Nephron (organoid): ENCODE results near the gene KRT76.

Experiments used
- H3K27ac Mint-ChIP-seq, 3 experiments: 2 replicates each; pipeline ENCODE4 v1.8.0; 2020; ENCODE audit warnings: mixed read lengths in 3 of 3, mild to moderate bottlenecking in 2 of 3, moderate library complexity in 1 of 3
- H3K27me3 Mint-ChIP-seq: 2 replicates; pipeline ENCODE4 v1.8.0; 2021; ENCODE audit warnings: low read depth, mild to moderate bottlenecking, moderate library complexity, mixed read lengths
- H3K36me3 Mint-ChIP-seq: 2 replicates; pipeline ENCODE4 v1.8.0; 2020; ENCODE audit warnings: low read depth, mixed read lengths
- H3K4me1 Mint-ChIP-seq: 2 replicates; pipeline ENCODE4 v1.8.0; 2020; ENCODE audit warnings: mixed read lengths
- H3K4me3 Mint-ChIP-seq, 3 experiments: 2 replicates each; pipeline ENCODE4 v1.8.0; 2020; ENCODE audit warnings: mild to moderate bottlenecking in 3 of 3, mixed read lengths in 3 of 3, moderate library complexity in 2 of 3
- H3K9me3 Mint-ChIP-seq: 2 replicates; pipeline ENCODE4 v1.8.0; 2020; ENCODE audit warnings: mixed read lengths
- TF ChIP-seq, protein P1 (sequence below), 3 experiments: fragments of 200-600 bp; sonication (generic); IDR thresholded peaks; one replicate each; pipeline ENCODE4 v1.5.0; 2021; ENCODE audit warnings: antibody characterized with exemption in 3 of 3; ENCODE audit not compliant: unreplicated experiment in 3 of 3

Gene KRT76

DNA sequence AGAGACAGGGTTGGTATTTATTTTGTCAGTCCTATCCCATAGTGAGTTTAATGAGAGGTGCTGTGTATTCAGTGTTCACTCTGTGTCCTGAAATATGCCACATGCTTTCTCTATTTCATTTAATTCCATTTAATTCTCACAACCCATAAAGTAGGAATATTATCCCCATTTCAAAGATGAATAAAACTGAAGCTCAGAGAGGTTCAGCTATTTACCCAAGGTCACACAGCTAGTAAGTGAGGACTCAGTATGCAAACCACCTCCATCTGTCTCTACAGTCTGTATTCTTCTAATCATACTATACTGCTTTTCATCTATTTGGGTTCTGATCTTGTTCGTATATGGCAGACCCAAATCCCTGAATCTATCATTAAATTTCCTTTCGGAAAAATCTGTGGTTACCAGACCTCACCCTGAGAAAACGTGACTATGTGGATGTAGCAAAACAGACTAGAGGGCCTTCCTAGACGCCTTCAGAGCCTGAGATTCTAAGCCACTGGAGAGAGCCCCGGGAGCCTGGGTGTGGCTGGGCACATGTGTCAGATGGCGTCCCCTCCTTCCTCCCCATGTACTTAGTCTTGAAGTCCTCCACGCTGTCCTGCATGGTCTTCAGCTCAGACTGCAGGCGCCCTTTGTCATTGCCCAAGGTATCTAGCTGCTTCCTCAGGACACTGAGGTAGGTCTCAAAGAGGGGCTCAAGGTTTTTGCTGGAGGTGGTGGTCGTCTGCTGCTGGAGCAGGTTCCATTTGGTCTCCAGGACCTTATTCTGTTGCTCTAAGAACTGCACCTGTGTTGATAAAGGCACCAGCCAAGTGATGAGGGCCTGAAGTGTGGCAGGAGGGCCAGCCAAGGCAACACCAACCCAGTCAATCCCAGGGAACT lies 34.3 kb upstream of the KRT76 start:
- Mint-ChIP-seq H3K27me3 (peaks cover 23% of the 10 kb centered on the region), H3K36me3 (no peaks in the 10 kb centered on the region), H3K9me3 (no peaks in the 10 kb centered on the region), H3K27ac (no peak overlapping the region), H3K4me1 (peaks cover 5% of the 10 kb centered on the region), H3K4me3 (no peak overlapping the region)
- TF ChIP-seq, protein P1, sequence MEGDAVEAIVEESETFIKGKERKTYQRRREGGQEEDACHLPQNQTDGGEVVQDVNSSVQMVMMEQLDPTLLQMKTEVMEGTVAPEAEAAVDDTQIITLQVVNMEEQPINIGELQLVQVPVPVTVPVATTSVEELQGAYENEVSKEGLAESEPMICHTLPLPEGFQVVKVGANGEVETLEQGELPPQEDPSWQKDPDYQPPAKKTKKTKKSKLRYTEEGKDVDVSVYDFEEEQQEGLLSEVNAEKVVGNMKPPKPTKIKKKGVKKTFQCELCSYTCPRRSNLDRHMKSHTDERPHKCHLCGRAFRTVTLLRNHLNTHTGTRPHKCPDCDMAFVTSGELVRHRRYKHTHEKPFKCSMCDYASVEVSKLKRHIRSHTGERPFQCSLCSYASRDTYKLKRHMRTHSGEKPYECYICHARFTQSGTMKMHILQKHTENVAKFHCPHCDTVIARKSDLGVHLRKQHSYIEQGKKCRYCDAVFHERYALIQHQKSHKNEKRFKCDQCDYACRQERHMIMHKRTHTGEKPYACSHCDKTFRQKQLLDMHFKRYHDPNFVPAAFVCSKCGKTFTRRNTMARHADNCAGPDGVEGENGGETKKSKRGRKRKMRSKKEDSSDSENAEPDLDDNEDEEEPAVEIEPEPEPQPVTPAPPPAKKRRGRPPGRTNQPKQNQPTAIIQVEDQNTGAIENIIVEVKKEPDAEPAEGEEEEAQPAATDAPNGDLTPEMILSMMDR (IDR thresholded peaks at IDR 0.05; ENCODE audit: unreplicated experiment in 3 of 3), result no peak

DNA sequence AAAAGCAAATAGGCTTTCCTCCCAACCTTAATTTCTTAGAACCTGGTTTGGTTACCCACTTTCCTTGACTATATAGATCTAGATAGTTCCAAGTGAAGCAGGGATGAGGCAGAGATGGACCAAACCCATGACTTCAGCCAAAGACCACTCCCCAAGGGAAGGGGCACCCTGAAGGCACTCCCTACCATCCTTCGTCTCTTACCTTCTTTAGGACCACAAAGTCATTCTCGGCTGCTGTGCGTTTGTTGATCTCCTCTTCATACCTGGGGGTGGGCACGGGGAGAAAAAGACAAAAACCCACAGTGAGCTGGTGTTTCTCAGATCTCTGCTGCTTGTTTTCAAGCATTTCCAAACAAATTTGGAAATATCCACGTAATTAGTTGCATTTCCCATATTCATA lies 33.4 kb upstream of the KRT76 start:
- H3K4me1 Mint-ChIP-seq, result peaks cover 9% of the 10 kb centered on the region
- no peaks in the 10 kb centered on the region for H3K36me3 Mint-ChIP-seq
- peaks cover 26% of the 10 kb centered on the region for H3K27me3 Mint-ChIP-seq
- TF ChIP-seq, protein P1 (IDR thresholded peaks at IDR 0.05; ENCODE audit: unreplicated experiment in 3 of 3), result no peak
- H3K27ac Mint-ChIP-seq, result no peak overlapping the region
- no peaks in the 10 kb centered on the region for H3K9me3 Mint-ChIP-seq
- no peak overlapping the region for H3K4me3 Mint-ChIP-seq

DNA sequence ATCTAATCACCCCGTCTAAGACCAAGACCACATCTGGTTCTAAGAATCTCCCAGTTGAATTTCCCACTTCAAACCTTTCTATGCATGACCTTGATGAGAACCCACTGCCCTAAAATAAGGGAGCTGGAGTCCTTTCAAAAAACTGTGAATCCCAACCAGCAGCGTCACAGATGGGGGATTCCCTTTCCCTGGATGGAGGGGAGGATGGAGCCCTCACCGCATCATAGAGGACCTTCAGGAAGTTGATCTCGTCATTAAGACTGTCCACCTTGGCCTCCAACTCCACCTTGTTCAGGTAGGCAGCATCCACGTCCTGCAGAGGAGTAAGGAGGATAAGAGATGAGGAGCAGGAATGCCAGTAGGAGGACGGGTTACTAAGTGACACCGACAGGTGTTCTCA lies 32.0 kb upstream of the KRT76 start:
- Mint-ChIP-seq H3K27ac (no peak overlapping the region), H3K27me3 (peaks cover 30% of the 10 kb centered on the region), H3K36me3 (no peaks in the 10 kb centered on the region), H3K4me1 (peaks cover 8% of the 10 kb centered on the region), H3K4me3 (no peak overlapping the region), H3K9me3 (no peaks in the 10 kb centered on the region)
- TF ChIP-seq, protein P1 (IDR thresholded peaks at IDR 0.05; ENCODE audit: unreplicated experiment in 3 of 3), result no peak

DNA sequence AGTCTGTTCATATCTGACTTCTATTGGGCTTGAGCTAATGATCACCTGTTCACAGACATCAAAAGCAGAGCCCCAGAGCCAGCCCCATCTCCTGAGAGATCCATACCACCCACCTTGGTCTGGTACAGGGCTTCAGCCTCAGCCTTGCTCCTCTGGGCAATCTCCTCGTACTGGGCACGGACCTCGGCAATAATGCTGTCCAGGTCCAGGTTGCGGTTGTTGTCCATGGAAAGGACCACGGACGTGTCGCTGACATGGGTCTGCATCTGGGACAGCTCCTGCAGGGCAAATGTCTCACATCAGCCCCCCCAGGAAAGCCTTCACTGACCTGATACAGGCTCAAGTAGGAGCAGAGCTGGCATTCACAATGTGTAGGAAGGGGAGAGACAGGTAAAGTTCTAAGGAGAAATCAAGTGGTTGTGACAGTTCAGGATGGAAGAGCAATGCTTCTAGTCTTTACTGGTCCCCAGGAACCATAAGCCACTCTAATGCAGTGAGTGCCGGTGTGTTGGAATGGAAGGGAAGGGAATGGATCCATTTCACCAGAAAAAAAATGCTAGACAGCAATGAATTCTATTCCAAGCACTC lies 31.5 kb upstream of the KRT76 start:
- peaks cover 30% of the 10 kb centered on the region for H3K27me3 Mint-ChIP-seq
- H3K27ac Mint-ChIP-seq, result no peak overlapping the region
- no peaks in the 10 kb centered on the region for H3K9me3 Mint-ChIP-seq
- H3K4me3 Mint-ChIP-seq, result no peak overlapping the region
- peaks cover 12% of the 10 kb centered on the region for H3K4me1 Mint-ChIP-seq
- TF ChIP-seq, protein P1 (IDR thresholded peaks at IDR 0.05; ENCODE audit: unreplicated experiment in 3 of 3), result no peak
- no peaks in the 10 kb centered on the region for H3K36me3 Mint-ChIP-seq

DNA sequence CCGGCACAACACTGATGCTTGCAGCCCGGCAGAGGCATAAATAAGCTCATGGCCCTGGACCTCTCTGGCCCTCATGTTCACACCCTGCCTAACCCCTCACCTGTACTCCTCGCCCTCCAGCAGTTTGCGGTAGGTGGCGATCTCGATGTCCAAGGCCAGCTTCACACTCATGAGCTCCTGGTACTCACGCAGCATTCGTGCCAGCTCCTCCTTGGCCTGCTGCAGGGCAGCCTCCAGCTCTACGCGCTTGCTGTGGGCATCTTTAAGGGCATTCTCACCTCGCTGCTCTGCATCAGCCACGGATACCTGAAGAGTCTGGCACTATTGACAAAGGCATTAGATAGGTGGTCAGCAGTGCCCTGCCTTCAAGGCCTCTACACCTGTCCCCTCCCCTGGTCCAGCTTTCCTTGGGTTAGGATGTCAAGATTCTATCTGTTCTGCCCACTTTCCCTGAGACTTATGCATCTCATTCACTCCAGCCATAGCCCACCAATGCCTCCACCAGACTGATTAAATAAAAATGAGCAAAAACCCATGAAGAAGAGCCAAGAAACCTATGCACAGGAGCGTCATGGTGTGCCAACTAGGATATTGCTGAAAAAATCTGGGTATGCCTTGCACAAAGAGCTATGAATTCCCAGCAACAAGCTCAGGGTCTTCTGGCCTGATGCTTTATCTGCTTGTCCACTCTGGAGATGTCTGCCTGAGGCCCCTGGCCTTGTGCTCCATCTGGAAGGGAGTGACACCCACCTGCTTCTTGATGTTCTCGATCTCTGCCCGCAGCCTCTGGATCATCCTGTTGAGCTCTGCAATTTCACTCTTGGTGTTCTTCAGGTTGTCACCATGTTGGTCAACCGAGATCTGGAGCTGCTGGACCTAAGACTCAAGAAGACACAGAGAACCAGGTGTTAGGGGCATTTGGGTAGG lies 30.7 kb upstream of the KRT76 start:
- TF ChIP-seq, protein P1 (IDR thresholded peaks at IDR 0.05; ENCODE audit: unreplicated experiment in 3 of 3), result no peak

More for the DNA sequence above, 30.7 kb upstream of the KRT76 start:
- Mint-ChIP-seq H3K9me3 (no peaks in the 10 kb centered on the region), H3K27me3 (peaks cover 30% of the 10 kb centered on the region), H3K4me3 (no peak overlapping the region), H3K4me1 (peaks cover 17% of the 10 kb centered on the region), H3K27ac (no peak overlapping the region), H3K36me3 (no peaks in the 10 kb centered on the region)
